Dedifferentiated amniotic fluid mesenchymal stem cell (primary cell): ENCODE data around the gene NEK8.

Experiments used
- DNase-seq: peaks from one replicate; pipeline ENCODE4 v3.0.0-alpha.2; 2016; ENCODE audit errors: extremely low spot score

The NEK8 gene

GRCh38 chr17:28728364-28729200 lies at the start of gene NEK8:
Gene NEK8 (plus strand): TSS chr17:28728788. CDS start chr17:28728814, 26 bp downstream.
- peak; percentile 98 for DNase-seq

DNA sequence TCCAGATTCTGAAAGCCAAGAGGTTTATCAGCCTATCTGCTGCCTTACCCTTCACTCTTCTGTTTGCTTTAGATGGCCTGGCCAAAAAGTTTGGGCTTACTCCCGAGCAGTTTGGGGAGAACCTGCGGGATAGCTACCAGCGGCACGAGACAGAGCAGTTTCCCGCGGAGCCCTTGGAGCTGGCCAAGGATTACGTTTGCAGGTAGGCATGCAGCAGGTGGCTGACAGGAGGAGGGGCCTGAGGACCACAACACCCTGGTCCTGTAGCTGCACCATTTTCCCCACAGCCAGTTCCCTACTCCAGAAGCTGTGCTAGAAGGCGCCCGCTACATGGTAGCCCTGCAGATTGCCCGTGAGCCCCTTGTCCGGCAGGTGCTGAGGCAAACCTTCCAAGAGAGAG lies 45.9 kb upstream of the NEK8 start:
- no peak for DNase-seq

- no peak for DNase-seq
Observed at GRCh38 chr17:28684963-28685362, 43.6 kb upstream of the NEK8 start.

DNA sequence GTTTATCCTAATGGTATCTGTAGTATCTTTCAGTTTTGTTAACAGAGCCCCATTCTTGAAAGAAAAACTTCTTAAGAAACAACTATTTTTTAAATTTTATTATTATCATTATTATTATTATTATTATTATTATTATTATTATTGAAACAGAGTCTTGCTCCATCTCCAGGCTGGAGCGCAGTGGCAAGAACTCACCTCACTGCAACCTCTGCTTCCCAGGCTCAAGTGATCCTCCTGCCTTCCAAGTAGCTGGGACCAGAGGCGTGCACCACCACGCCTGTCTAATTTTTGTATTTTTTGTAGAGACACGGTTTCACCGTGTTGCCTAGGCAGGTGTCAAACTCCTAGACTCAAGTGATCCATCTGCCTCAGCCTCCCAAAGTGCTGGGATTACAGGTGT lies 43.2 kb upstream of the NEK8 start:
- DNase-seq: no peak

DNA sequence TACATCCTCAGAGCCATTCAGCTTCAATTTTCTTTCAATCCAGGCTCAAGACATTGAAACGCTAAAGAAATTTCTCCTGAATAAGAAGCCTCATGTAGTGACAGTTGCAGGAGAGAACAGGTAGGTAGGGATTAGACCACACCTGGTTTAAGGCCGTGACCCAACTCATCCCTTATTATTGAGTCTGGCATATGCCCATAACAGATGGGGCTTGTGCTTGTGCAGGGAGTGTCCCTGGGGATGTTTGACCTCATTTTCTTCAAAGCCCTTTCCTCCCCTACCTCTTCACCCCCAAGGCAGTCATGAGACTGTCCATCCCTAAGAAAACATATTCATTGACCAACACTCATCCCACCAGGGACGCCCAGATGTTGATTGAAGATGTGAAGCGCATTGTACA lies 42.3 kb upstream of the NEK8 start:
- DNase-seq: no peak

- no peak for DNase-seq
Observed at GRCh38 chr17:28688481-28688880, 40.1 kb upstream of the NEK8 start.

GRCh38 chr17:28689011-28689410 lies 39.6 kb upstream of the NEK8 start:
- DNase-seq: no peak

GRCh38 chr17:28693869-28694268 lies 34.7 kb upstream of the NEK8 start:
- DNase-seq: no peak

GRCh38 chr17:28698253-28698941 lies 30.2 kb upstream of the NEK8 start:
- DNase-seq: no peak

- no peak for DNase-seq
Observed at GRCh38 chr17:28700278-28700677, 28.3 kb upstream of the NEK8 start.

- no peak for DNase-seq
Observed at GRCh38 chr17:28700830-28701492, 27.6 kb upstream of the NEK8 start.

GRCh38 chr17:28702026-28702751 lies 26.4 kb upstream of the NEK8 start:
- DNase-seq: no peak

DNA sequence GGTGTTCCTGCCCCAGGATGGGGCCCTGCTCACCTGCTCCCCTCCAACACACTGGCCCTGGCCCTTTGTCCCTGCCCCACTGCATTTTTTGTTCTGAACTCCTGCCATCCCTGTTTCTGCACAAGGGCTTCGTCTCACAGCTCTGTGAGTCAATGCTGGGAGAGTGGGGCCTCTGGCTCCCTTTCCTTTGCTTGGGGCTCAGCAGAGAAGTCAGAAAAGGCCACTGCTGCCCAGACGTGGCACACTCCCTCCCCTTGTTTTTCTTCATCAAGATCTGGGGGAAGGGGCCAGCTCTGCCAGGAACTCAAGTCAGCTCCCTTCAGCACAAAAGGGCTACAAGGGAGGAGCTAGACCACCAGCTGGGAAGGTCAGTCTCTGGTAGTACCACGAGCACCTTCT lies 25.8 kb upstream of the NEK8 start:
- no peak for DNase-seq

GRCh38 chr17:28703552-28704218 lies 24.9 kb upstream of the NEK8 start:
- no peak for DNase-seq

- no peak for DNase-seq
Observed at GRCh38 chr17:28704219-28704858, 24.2 kb upstream of the NEK8 start.

GRCh38 chr17:28705074-28705659 lies 23.4 kb upstream of the NEK8 start:
- DNase-seq: no peak

- no peak for DNase-seq
Observed at GRCh38 chr17:28705728-28706334, 22.8 kb upstream of the NEK8 start.

GRCh38 chr17:28706471-28707338 lies 21.9 kb upstream of the NEK8 start:
- DNase-seq: no peak

DNA sequence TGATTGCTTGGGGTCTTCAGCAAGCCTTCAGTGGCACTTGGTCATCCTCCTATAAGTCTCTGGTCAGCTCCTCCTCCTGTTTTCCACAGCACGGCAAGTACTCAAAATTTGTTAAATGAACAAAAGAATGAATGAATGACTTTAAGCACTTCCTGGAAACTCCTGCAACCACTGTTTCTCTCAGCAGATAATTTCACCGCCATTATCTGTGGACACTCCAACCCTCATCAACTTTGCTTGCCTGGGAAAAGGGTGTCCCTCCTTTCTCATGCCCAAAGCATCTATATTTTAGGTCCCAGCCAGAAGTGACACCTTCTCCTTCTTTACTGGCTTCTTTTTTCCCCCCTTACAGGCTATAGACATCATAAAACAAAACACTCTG lies 21.3 kb upstream of the NEK8 start:
- DNase-seq: no peak
